BLaER1 treated with 17β-estradiol and CSF1 and Interleukin-3, amounts not matched to agents 10 nM and 100 nM (cell line): Measurements from ENCODE around the gene IQUB.
A peak's percentile ranks its signal among the peaks of the same experiment; 100 is the strongest.

Experiments used
- H3K27ac ChIP-seq, 11 experiments: shearing (Covaris generic); formaldehyde crosslinking; 2 replicates each; pipeline ENCODE4 v1.8.1; 2022
- H3K27me3 ChIP-seq, 11 experiments: shearing (Covaris generic); formaldehyde crosslinking; 2 replicates each; pipeline ENCODE4 v1.8.1; 2022
- H3K36me3 ChIP-seq, 11 experiments: shearing (Covaris generic); formaldehyde crosslinking; 2 replicates each; pipeline ENCODE4 v1.8.1; 2022
- H3K4me1 ChIP-seq, 10 experiments: shearing (Covaris generic); formaldehyde crosslinking; 2 replicates each; pipeline ENCODE4 v1.8.1; 2022
- H3K4me2 ChIP-seq, 11 experiments: shearing (Covaris generic); formaldehyde crosslinking; 2 replicates each; pipeline ENCODE4 v1.8.1; 2022
- H3K4me3 ChIP-seq, 10 experiments: shearing (Covaris generic); formaldehyde crosslinking; 2 replicates each; pipeline ENCODE4 v1.8.1; 2022
- H3K9ac ChIP-seq, 11 experiments: shearing (Covaris generic); formaldehyde crosslinking; 2 replicates each; pipeline ENCODE4 v1.8.1; 2022
- H3K9me3 ChIP-seq, 11 experiments: shearing (Covaris generic); formaldehyde crosslinking; replicated peaks in 1 of 11; 2 replicates each; pipeline ENCODE4 v1.8.1; 2022
- H4K20me1 ChIP-seq, 11 experiments: shearing (Covaris generic); formaldehyde crosslinking; 2 replicates each; pipeline ENCODE4 v1.8.1; 2022
- Cebpa-rat ChIP-seq, 11 experiments: shearing (Covaris generic); IDR thresholded peaks; 2 replicates each; pipeline ENCODE4 v1.8.1; 2022

IQUB gene

DNA sequence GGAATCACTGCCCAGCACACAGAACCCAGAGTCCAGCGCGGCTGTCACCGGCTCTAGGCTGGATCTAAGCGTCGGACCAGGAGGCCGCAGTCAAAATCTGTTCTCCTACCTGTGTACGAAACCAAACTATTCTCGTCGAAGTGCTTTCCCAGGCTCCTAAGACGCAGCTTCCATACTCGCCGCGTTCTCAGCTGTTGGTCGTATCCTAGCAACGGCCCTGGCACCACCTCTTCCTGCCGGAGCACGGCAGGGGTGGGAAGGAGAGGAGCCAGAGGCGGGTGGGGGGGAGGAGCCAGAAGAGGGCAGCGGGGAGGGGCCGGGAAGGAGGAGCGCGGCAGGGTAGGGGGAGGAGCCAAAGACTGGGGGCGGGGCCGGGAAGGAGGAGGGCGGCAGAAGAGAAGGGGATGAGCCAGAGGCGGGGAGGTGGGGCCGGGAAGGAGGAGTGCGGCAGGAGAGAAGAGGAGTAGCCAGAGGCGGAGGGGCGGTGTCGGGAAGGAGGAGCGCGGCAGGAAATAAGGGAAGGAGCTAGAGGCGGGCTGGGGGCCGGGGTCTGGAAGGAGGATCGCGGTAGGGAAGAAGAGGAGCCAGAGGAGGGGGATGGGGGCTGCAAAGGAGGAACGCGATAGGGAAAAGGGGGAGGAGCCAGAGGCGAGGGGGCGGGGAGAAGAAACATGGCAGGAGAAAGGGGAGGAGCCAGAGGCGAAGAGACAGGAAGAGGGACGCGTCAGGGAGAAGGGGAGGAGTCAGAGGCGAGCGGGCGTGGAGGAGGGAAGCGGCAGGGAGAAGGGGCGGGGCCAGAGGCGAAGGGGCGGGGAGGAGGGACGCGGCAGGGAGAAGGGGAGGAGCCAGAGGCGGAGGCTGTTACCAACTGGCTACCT, at the start of gene IQUB:
IQUB (minus strand) TSS at position 213 of the 878 bp plus-strand sequence. CDS start 22,255 bp downstream, outside the sequence.
- Histone ChIP-seq H3K9me3 (no peaks in the 10 kb centered on the region), H3K4me2 (peak within 1 kb of the TSS; percentile 87 to 97 (median 95)), H3K36me3 (peaks cover 0 to 7% (median under 1%) of the 10 kb centered on the region in 11 experiments; a peak in 6 of 22 replicates), H3K9ac (peak within 1 kb of the TSS; percentile 69 to 88 (median 80)), H3K4me3 (peak within 1 kb of the TSS; percentile 57 to 75 (median 62)), H4K20me1 (peaks cover 0 to 5% (median 0%) of the 10 kb centered on the region in 11 experiments; a peak in 1 of 22 replicates), H3K4me1 (peaks cover 11 to 21% (median 12%) of the 10 kb centered on the region in 10 experiments; a peak in 19 of 20 replicates), H3K27me3 (peaks cover 25 to 34% (median 30%) of the 10 kb centered on the region in 11 experiments), H3K27ac (peak within 1 kb of the TSS; percentile 64 to 89 (median 82); a peak in 20 of 22 replicates)
- no peak for TF ChIP-seq Cebpa-rat (IDR thresholded peaks at IDR 0.05)

- no peaks in the 10 kb centered on the region for H3K27me3 ChIP-seq
- H3K9ac ChIP-seq, result no peak overlapping the region
- no peaks in the 10 kb centered on the region for H3K36me3 ChIP-seq
- no peaks in the 10 kb centered on the region for H3K9me3 ChIP-seq
- H3K4me2 ChIP-seq, result no peak overlapping the region
- H3K4me3 ChIP-seq, result no peak overlapping the region
- H3K4me1 ChIP-seq, result no peaks in the 10 kb centered on the region
- no peaks in the 10 kb centered on the region for H4K20me1 ChIP-seq
- TF ChIP-seq Cebpa-rat (IDR thresholded peaks at IDR 0.05), result no peak
- no peak overlapping the region for H3K27ac ChIP-seq
Observed at GRCh38 chr7:123583821-123584220, 49.4 kb upstream of the IQUB start.

- no peak overlapping the region for H3K4me2 ChIP-seq
- no peaks in the 10 kb centered on the region for H4K20me1 ChIP-seq
- H3K9me3 ChIP-seq, result no peaks in the 10 kb centered on the region
- H3K9ac ChIP-seq, result no peak overlapping the region
- TF ChIP-seq Cebpa-rat (IDR thresholded peaks at IDR 0.05), result no peak
- H3K36me3 ChIP-seq, result no peaks in the 10 kb centered on the region
- H3K4me3 ChIP-seq, result no peak overlapping the region
- H3K4me1 ChIP-seq, result no peaks in the 10 kb centered on the region
- no peaks in the 10 kb centered on the region for H3K27me3 ChIP-seq
- H3K27ac ChIP-seq, result no peak overlapping the region
Observed at GRCh38 chr7:123581162-123581459, 46.7 kb upstream of the IQUB start.

- H3K36me3 ChIP-seq, result no peaks in the 10 kb centered on the region
Observed at GRCh38 chr7:123580406-123581161, 46.2 kb upstream of the IQUB start.

DNA sequence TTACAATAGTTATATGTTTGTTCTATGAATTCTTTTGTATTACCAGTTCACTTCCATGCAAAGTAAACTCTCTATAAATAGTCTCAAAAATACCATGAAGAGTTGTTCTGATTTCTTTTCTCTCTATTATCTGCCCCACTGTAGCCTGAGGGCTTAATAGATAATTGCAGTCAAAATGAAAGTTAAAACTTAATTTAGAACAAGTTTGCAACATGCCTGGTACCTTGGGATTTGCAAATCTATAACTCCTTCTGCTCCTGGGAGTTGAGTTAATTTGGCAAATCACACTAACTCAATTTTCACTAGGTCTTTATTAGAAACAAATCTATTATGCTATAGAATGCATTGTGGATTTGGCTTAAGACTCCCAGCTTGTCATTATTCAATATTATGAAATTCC, 45.0 kb upstream of the IQUB start:
- Histone ChIP-seq H3K9me3 (no peaks in the 10 kb centered on the region), H3K36me3 (no peaks in the 10 kb centered on the region), H3K4me1 (peaks cover 0 to 2% (median 0%) of the 10 kb centered on the region in 10 experiments; a peak in 2 of 20 replicates), H4K20me1 (no peaks in the 10 kb centered on the region), H3K9ac (no peak overlapping the region), H3K4me2 (no peak overlapping the region), H3K27ac (no peak overlapping the region), H3K27me3 (no peaks in the 10 kb centered on the region), H3K4me3 (no peak overlapping the region)
- TF ChIP-seq Cebpa-rat (IDR thresholded peaks at IDR 0.05), result no peak

More at GRCh38 chr7:123580406-123581161, 46.2 kb upstream of the IQUB start:
- H3K27me3 ChIP-seq, result no peaks in the 10 kb centered on the region
- no peak overlapping the region for H3K4me2 ChIP-seq
- no peak overlapping the region for H3K27ac ChIP-seq
- no peaks in the 10 kb centered on the region for H3K4me1 ChIP-seq
- H4K20me1 ChIP-seq, result no peaks in the 10 kb centered on the region
- no peaks in the 10 kb centered on the region for H3K9me3 ChIP-seq
- TF ChIP-seq Cebpa-rat (IDR thresholded peaks at IDR 0.05), result no peak
- no peak overlapping the region for H3K9ac ChIP-seq
- no peak overlapping the region for H3K4me3 ChIP-seq

GRCh38 chr7:123573896-123574467, 39.6 kb upstream of the IQUB start:
- H3K27me3 ChIP-seq, result no peaks in the 10 kb centered on the region
- H3K9me3 ChIP-seq, result no peaks in the 10 kb centered on the region
- no peak overlapping the region for H3K9ac ChIP-seq
- peaks cover 0 to 21% (median 6%) of the 10 kb centered on the region in 10 experiments; a peak in 10 of 20 replicates for H3K4me1 ChIP-seq
- TF ChIP-seq Cebpa-rat (IDR thresholded peaks at IDR 0.05), result no peak
- no peak overlapping the region for H3K4me3 ChIP-seq
- 0 out of 22 replicates have a peak overlapping the region, but pooled peaks of 1 of the 11 experiments have one; percentile 4 for H3K27ac ChIP-seq
- no peaks in the 10 kb centered on the region for H3K36me3 ChIP-seq
- peak overlapping the region in 5 of 11 experiments; percentile 11 to 36 (median 26); a peak in 4 of 22 replicates for H3K4me2 ChIP-seq
- no peaks in the 10 kb centered on the region for H4K20me1 ChIP-seq

GRCh38 chr7:123573341-123573740, 38.9 kb upstream of the IQUB start:
- no peaks in the 10 kb centered on the region for H4K20me1 ChIP-seq
- H3K9ac ChIP-seq, result no peak overlapping the region
- no peaks in the 10 kb centered on the region for H3K9me3 ChIP-seq
- no peak for TF ChIP-seq Cebpa-rat (IDR thresholded peaks at IDR 0.05)
- H3K27ac ChIP-seq, result no peak overlapping the region
- H3K4me2 ChIP-seq, result no peak overlapping the region
- H3K4me1 ChIP-seq, result peaks cover 0 to 22% (median 7%) of the 10 kb centered on the region in 10 experiments; a peak in 10 of 20 replicates
- H3K4me3 ChIP-seq, result no peak overlapping the region
- no peaks in the 10 kb centered on the region for H3K27me3 ChIP-seq
- no peaks in the 10 kb centered on the region for H3K36me3 ChIP-seq

DNA sequence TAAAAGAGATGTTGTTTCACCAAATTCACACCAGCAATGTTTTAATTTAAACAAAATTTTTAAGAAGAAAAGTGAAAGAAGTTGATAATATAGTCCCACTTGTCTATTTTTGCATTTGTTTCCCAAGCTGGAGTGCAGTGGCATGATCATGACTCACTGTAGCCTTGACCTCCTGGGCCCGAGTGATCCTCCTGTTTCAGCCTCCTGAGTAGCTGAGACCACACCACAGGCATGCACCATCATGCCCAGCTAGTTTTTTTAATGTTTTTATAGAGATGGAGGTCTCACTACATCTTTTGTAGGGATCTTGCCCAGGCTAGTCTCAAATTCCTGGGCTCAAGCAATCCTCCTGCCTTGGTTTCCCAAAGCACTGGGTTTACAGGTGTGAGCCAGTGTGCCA, 37.3 kb upstream of the IQUB start:
- no peak for TF ChIP-seq Cebpa-rat (IDR thresholded peaks at IDR 0.05)
- H3K27me3 ChIP-seq, result no peaks in the 10 kb centered on the region
- H3K4me3 ChIP-seq, result no peak overlapping the region
- H3K9me3 ChIP-seq, result no peaks in the 10 kb centered on the region
- H3K4me1 ChIP-seq, result peaks cover 0 to 22% (median 7%) of the 10 kb centered on the region in 10 experiments; a peak in 10 of 20 replicates
- H3K27ac ChIP-seq, result no peak overlapping the region
- H3K9ac ChIP-seq, result no peak overlapping the region
- H4K20me1 ChIP-seq, result no peaks in the 10 kb centered on the region
- no peak overlapping the region for H3K4me2 ChIP-seq
- H3K36me3 ChIP-seq, result no peaks in the 10 kb centered on the region

DNA sequence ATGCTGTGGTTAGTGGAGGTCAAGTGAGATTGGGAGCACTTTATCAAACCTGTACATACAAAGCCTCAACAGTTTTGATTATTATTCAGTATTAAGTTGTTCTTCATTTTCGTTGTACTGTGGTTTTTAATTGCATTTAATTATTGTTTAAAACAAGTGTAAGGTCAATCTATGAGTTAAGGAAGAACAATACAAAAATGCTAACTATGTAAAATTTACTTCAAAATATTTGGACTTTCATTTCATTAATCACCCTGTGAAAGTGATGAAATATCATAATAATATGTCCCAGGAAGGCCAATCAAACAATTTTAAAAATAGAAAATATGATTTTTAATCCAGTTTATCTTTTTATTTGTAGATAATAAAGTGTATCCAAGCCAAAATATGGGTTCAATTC, 36.8 kb upstream of the IQUB start:
- Histone ChIP-seq H3K27ac (no peak overlapping the region), H3K27me3 (no peaks in the 10 kb centered on the region), H3K36me3 (no peaks in the 10 kb centered on the region), H3K9ac (no peak overlapping the region), H3K9me3 (no peaks in the 10 kb centered on the region), H3K4me2 (no peak overlapping the region), H4K20me1 (no peaks in the 10 kb centered on the region), H3K4me1 (peaks cover 0 to 22% (median 7%) of the 10 kb centered on the region in 10 experiments; a peak in 10 of 20 replicates), H3K4me3 (no peak overlapping the region)
- no peak for TF ChIP-seq Cebpa-rat (IDR thresholded peaks at IDR 0.05)
